HCT116 (cell line): ENCODE results near the gene CUX1. TPM values are rescaled to one million over a fixed set of nuclear protein-coding genes. Genes with fewer than 3 reads are reported as not detected.

Experiments
- ATAC-seq: fragments of 200-7000 bp; cut with Tn5 transposase; 2 replicates; pipeline ENCODE4 v1.9.1; 2020; ENCODE audit warnings: mild to moderate bottlenecking, moderate library complexity
- BruUV-seq: library from RNA; stranded (reverse); fragments of 400-500 nt; replicated peaks from 2 replicates; lab custom pipeline; 2021; lab: Mats Ljungman, UMichigan
- CTCF ChIA-PET: fragments of 300-600 bp; sonication (Branson Sonifier 250); formaldehyde crosslinking; loops from one replicate; lab custom pipeline; 2021; ENCODE audit warnings: antibody characterized with exemption; lab: Charles Lee
- POLR2A ChIA-PET: fragments of 300-600, 350-600 bp; sonication (Branson Sonifier 250); formaldehyde crosslinking; loops from one replicate; lab custom pipeline; 2021; ENCODE audit warnings: antibody characterized with exemption; lab: Charles Lee
- RAD21 ChIA-PET, 2 experiments: fragments of 300-600 bp; sonication (Branson Sonifier 250); formaldehyde crosslinking; loops; one replicate each; lab custom pipeline; 2023; ENCODE audit warnings: low total read pairs in 2 of 2; ENCODE audit not compliant: uncharacterized antibody in 2 of 2, unreplicated experiment in 2 of 2, low non-redundant PET in 1 of 2; lab: Charles Lee
- DNase-seq: peaks from one replicate; pipeline ENCODE4 v3.0.0-alpha.2; 2010; ENCODE audit warnings: low read depth, low spot score
- H2AFZ ChIP-seq: fragments of 200-600 bp; shearing (Covaris generic), sonication (generic); 2 replicates; pipeline ENCODE4 v1.6.1; 2017; ENCODE audit warnings: low read depth, mixed run types, mixed read lengths, antibody characterized with exemption, low read length; ENCODE audit not compliant: poor library complexity, severe bottlenecking
- H3K27ac ChIP-seq: 2 replicates; pipeline ENCODE4 v1.5.1; 2012; ENCODE audit warnings: low read depth, low read length
- H3K27me3 ChIP-seq: fragments of 200-600 bp; sonication (generic); 2 replicates; pipeline ENCODE4 v1.6.1; 2016; ENCODE audit warnings: mixed run types, low read length, mixed read lengths; ENCODE audit not compliant: insufficient read depth
- H3K36me3 ChIP-seq, 2 experiments: fragments of 200-500 bp in 1 of 2; fragments of 200-600 bp in 1 of 2; sonication (Bioruptor generic) in 1 of 2; sonication (generic) in 1 of 2; 2 replicates each; pipeline versions ENCODE4 v1.5.1 to v1.6.1; 2014 to 2016; ENCODE audit warnings: low read length in 2 of 2, inconsistent platforms in 1 of 2, mixed read lengths in 1 of 2, mixed run types in 1 of 2; ENCODE audit not compliant: insufficient read depth in 2 of 2, control insufficient read depth in 1 of 2
- H3K4me1 ChIP-seq, 2 experiments: fragments of 200-600 bp in 1 of 2; sonication (generic) in 1 of 2; 2 replicates each; pipeline versions ENCODE4 v1.5.1 to v1.6.1; 2012 to 2017; ENCODE audit warnings: low read length in 2 of 2, inconsistent platforms in 1 of 2, mild to moderate bottlenecking in 1 of 2, mixed read lengths in 1 of 2, mixed run types in 1 of 2, moderate library complexity in 1 of 2; ENCODE audit not compliant: insufficient read depth in 2 of 2, control insufficient read depth in 1 of 2
- H3K4me2 ChIP-seq: fragments of 200-600 bp; sonication (generic); 2 replicates; pipeline ENCODE4 v1.6.1; 2017; ENCODE audit warnings: mixed run types, low read length, mixed read lengths
- H3K4me3 ChIP-seq, 2 experiments: fragments of 200-600 bp in 1 of 2; sonication (generic) in 1 of 2; replicated peaks in 1 of 2; 2 replicates each; pipeline ENCODE4 v1.5.1; 2011 to 2016; ENCODE audit warnings: low read length in 2 of 2, control low read depth in 1 of 2, low read depth in 1 of 2, mild to moderate bottlenecking in 1 of 2, mixed read lengths in 1 of 2, mixed run types in 1 of 2
- H3K79me2 ChIP-seq: fragments of 200-600 bp; sonication (generic); 2 replicates; pipeline ENCODE4 v1.6.1; 2017; ENCODE audit warnings: mild to moderate bottlenecking, mixed run types, low read length, moderate library complexity, mixed read lengths; ENCODE audit not compliant: insufficient read depth
- H3K9ac ChIP-seq: fragments of 200-600 bp; sonication (generic); 2 replicates; pipeline ENCODE4 v1.6.1; 2016; ENCODE audit warnings: low read length, mixed read lengths
- H3K9me2 ChIP-seq: fragments of 200-600 bp; sonication (generic), shearing (Covaris generic); 2 replicates; pipeline ENCODE4 v1.6.1; 2017; ENCODE audit warnings: mixed run types, mild to moderate bottlenecking, moderate library complexity; ENCODE audit not compliant: insufficient read depth
- H3K9me3 ChIP-seq, 2 experiments: fragments of 200-500 bp in 1 of 2; fragments of 200-600 bp in 1 of 2; sonication (Bioruptor generic) in 1 of 2; sonication (generic) in 1 of 2; 2 replicates each; pipeline ENCODE4 v1.6.1; 2014 to 2017; ENCODE audit warnings: low read length in 2 of 2, mixed read lengths in 2 of 2, inconsistent platforms in 1 of 2, low read depth in 1 of 2, mild to moderate bottlenecking in 1 of 2, mixed run types in 1 of 2, moderate library complexity in 1 of 2; ENCODE audit not compliant: control insufficient read depth in 1 of 2, insufficient read depth in 1 of 2
- H4K20me1 ChIP-seq: fragments of 200-600 bp; sonication (generic), shearing (Covaris generic); 2 replicates; pipeline ENCODE4 v1.6.1; 2017; ENCODE audit warnings: mixed run types, mild to moderate bottlenecking, moderate library complexity; ENCODE audit not compliant: insufficient read depth
- CBX3 ChIP-seq: IDR thresholded peaks from 2 replicates; pipeline ENCODE4 v1.6.1; 2012; ENCODE audit warnings: low read depth
- ELF1 ChIP-seq: IDR thresholded peaks from 2 replicates; pipeline ENCODE4 v1.6.1; 2012; ENCODE audit warnings: low read depth, borderline replicate concordance
- EZH2phosphoT487 ChIP-seq: fragments of 200-600 bp; IDR thresholded peaks from 2 replicates; pipeline ENCODE4 v1.6.1; 2018; ENCODE audit warnings: antibody characterized with exemption, borderline replicate concordance
- FOSL1 ChIP-seq: IDR thresholded peaks from 2 replicates; pipeline ENCODE4 v1.6.1; 2012; ENCODE audit warnings: low read depth
- MAX ChIP-seq: IDR thresholded peaks from 2 replicates; pipeline ENCODE4 v1.6.1; 2012
- POLR2A ChIP-seq: IDR thresholded peaks from 2 replicates; pipeline ENCODE4 v1.7.0; 2011; ENCODE audit warnings: borderline replicate concordance; ENCODE audit not compliant: insufficient read depth, insufficient read length; ENCODE audit errors: extremely low read depth
- POLR2AphosphoS5 ChIP-seq: IDR thresholded peaks from 2 replicates; pipeline ENCODE4 v1.6.1; 2011; ENCODE audit warnings: mild to moderate bottlenecking, low read depth, low read length, moderate library complexity
- RAD21 ChIP-seq: IDR thresholded peaks from 2 replicates; pipeline ENCODE4 v1.6.1; 2012; ENCODE audit warnings: low read depth, mild to moderate bottlenecking
- REST ChIP-seq: IDR thresholded peaks from 2 replicates; pipeline ENCODE4 v1.6.1; 2012; ENCODE audit warnings: low read depth
- SP1 ChIP-seq: IDR thresholded peaks from 2 replicates; pipeline ENCODE4 v1.6.1; 2012; ENCODE audit warnings: low read depth
- SRF ChIP-seq: IDR thresholded peaks from 2 replicates; pipeline ENCODE4 v1.6.1; 2012; ENCODE audit warnings: low read depth
- YY1 ChIP-seq: IDR thresholded peaks from 2 replicates; pipeline ENCODE4 v1.6.1; 2011; ENCODE audit warnings: low read length, low read depth, moderate library complexity, mild to moderate bottlenecking; ENCODE audit not compliant: insufficient replicate concordance; ENCODE audit errors: extremely low read depth
- intact Hi-C: fragments of 100-400 bp; cut with micrococcal nuclease; formaldehyde crosslinking; loops from 2 replicates; pipeline ENCODE4 v1.10.0; 2022
- total RNA-seq: library from RNA; stranded (reverse); gene quantifications from one replicate; pipeline ENCODE4 v1.2.1, GENCODE V29; 2021; ENCODE audit not compliant: unreplicated experiment

CUX1 gene
- total RNA-seq, 1 experiment from 2014 or later = 68.9 TPM

- TF ChIP-seq REST (no peak), YY1 (no peak), POLR2AphosphoS5 (0 out of 2 replicates have a peak, but pooled peaks have one; percentile 35), RAD21 (peak; percentile 33; the same call in 1 of the 2 replicates), CBX3 (peak; percentile 84; the same call in 1 of the 2 replicates)
Observed at GRCh38 chr7:102063690-102064180, 246.3 kb downstream of the CUX1 start (continued).

DNA sequence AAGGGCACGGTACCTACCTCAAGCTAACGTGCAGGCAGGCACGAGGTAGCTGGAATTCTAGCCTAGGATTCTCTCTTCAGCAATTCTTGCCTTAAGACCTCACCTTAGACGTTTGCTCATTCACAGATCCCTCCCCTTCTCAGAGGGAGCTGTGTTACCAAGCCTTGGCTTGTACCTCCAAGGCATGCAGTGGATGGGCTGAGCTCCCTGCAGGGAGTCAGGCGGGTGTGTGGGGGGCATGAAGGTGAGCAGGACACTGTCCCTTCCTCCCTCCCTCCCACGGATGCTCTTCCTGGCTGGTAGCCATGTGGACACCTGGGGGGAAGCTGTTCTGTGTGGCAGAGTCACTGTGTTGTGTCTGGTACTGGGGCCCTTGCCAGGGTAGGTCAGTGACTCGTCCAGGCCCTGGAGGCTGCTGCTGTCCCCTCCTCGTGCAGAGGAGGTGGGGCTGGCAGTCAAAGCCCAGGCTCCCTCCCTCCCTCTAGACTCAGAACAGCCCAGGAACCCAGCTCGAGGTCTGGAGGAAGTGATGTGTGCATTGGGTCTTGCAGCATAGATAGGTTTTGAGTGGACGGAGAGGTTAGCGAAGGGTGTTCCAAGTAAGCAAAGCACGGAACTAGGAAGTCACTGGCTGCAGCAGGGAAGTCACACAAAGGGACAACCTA, 247.1 kb downstream of the CUX1 start:
- DNase-seq (no peak), ATAC-seq (peak; percentile 62)
- H3K9me3 ChIP-seq = no peaks in the 10 kb centered on the region
- H3K79me2 ChIP-seq = peaks cover 8% of the 10 kb centered on the region; the same call in 1 of the 2 replicates
- intact Hi-C loops = no loop called here
- H2AFZ ChIP-seq = no peak overlapping the region
- H3K4me3 ChIP-seq = peak overlapping the region in 1 of 2 experiments; percentile 18; a peak in 1 of 4 replicates
- ChIA-PET RAD21 (interaction anchor here (1.0 to 1.5 kb wide), 3 partner anchors 22 to 58 kb away, joined by 3 to 6 read pairs (median 4); no protein-coding TSS in a partner anchor), CTCF (interaction anchor here (0.5 to 0.8 kb wide), 2 partner anchors 13 to 27 kb away, joined by 3 read pairs; no protein-coding TSS in a partner anchor), POLR2A (interaction anchor here (1.1 to 1.2 kb wide), 2 partner anchors 11 to 27 kb away, joined by 3 to 4 read pairs; no protein-coding TSS in a partner anchor)
- TF ChIP-seq MAX (peak; percentile 32; the same call in 1 of the 2 replicates), REST (no peak), POLR2A (no peak), SP1 (no peak), FOSL1 (no peak), CBX3 (no peak), ELF1 (no peak), EZH2phosphoT487 (no peak), SRF (no peak)
- TSS peak; percentile 52 for BruUV-seq
- peak overlapping the region; percentile 57 for H3K9ac ChIP-seq
- peaks cover 44 to 55% of the 10 kb centered on the region in 2 experiments for H3K4me1 ChIP-seq
- no peaks in the 10 kb centered on the region for H3K36me3 ChIP-seq
- no peaks in the 10 kb centered on the region for H3K27me3 ChIP-seq
- no peaks in the 10 kb centered on the region for H3K9me2 ChIP-seq
- peak overlapping the region; percentile 68 for H3K4me2 ChIP-seq
- H3K27ac ChIP-seq = peak overlapping the region; percentile 79
- no peaks in the 10 kb centered on the region for H4K20me1 ChIP-seq
